GM19023 (cell line): ENCODE results near the gene ZXDC.

ENCODE experiments used
- ATAC-seq: cut with Tn5 transposase; IDR thresholded peaks from one replicate; pipeline ENCODE4 v1.9.1; 2021; ENCODE audit warnings: mild to moderate bottlenecking, moderate library complexity; ENCODE audit not compliant: unreplicated experiment

Gene ZXDC, protein sequence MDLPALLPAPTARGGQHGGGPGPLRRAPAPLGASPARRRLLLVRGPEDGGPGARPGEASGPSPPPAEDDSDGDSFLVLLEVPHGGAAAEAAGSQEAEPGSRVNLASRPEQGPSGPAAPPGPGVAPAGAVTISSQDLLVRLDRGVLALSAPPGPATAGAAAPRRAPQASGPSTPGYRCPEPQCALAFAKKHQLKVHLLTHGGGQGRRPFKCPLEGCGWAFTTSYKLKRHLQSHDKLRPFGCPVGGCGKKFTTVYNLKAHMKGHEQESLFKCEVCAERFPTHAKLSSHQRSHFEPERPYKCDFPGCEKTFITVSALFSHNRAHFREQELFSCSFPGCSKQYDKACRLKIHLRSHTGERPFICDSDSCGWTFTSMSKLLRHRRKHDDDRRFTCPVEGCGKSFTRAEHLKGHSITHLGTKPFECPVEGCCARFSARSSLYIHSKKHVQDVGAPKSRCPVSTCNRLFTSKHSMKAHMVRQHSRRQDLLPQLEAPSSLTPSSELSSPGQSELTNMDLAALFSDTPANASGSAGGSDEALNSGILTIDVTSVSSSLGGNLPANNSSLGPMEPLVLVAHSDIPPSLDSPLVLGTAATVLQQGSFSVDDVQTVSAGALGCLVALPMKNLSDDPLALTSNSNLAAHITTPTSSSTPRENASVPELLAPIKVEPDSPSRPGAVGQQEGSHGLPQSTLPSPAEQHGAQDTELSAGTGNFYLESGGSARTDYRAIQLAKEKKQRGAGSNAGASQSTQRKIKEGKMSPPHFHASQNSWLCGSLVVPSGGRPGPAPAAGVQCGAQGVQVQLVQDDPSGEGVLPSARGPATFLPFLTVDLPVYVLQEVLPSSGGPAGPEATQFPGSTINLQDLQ

GRCh38 chr3:126475413-126476114 lies at the start of gene ZXDC:
Gene ZXDC (minus strand): TSS chr3:126475891. CDS start chr3:126475865, 26 bp downstream.
- ATAC-seq: peak; percentile 87

- no peak for ATAC-seq
These were observed 49.6 kb upstream of the ZXDC start for GRCh38 chr3:126525091-126525852.

DNA sequence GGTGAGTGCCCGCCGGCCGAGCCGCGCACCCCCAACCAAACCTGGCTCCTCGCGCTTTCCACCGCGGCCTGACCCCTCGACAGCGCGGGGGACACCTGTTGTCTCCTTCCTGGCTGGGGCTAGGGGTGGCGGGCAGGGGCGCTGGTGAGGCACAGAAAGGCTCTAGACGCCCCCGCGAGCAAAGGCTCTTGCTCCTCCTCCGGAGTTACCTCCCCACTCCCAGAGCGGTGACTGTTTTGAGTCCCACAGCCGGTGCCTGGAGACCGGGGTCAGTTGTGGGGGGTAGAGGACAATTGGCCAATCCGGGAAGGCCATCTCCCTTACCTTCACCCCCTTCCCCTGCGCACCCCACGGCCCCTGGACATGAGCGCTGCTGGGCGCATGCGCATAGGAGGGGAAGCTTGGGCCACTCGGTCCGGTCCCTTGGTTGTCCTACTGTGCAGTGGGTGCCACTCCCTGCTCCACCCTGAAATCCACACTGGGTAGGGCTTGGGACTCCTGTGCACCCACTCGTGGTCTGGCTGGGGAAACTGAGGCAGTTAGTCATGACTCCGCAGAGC lies 48.8 kb upstream of the ZXDC start:
- ATAC-seq: no peak

DNA sequence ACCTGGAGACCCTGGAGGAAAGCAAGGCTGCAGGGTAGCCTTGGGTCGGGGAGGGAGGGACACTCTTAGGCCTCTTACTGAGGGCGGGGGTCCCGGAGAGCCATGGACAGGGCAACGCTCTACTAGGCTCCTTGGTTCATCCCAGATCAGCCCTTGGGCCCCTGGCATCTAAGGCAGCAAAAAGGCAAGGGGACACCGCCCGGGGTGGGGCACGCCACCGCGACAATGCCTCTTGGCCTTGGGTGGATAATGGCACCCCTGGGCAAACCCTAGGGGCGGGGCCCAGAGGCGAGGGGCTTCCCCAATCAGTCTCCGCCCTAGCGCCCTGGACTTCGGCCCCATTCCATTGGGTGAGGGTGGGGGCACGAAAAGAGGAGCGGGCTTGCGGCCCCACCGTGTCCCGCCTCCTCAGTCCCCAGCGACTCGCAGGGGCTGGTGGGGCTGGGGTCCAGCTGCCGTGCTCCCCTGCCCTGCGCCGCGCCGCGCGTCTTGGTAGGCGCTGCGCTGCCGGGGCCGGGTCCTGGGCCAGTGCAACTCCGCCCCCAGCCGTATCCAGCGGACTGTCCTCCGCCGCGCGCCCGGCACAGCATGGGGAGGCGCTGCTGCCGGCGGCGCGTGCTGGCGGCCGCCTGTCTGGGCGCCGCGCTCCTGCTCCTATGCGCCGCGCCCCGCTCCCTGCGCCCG lies 48.2 kb upstream of the ZXDC start, which contains the start of gene CHST13:
CHST13 (plus strand) TSS at position 411 of the 684 bp plus-strand sequence; CDS start at position 589, 178 bp downstream.
- ATAC-seq: no peak

DNA sequence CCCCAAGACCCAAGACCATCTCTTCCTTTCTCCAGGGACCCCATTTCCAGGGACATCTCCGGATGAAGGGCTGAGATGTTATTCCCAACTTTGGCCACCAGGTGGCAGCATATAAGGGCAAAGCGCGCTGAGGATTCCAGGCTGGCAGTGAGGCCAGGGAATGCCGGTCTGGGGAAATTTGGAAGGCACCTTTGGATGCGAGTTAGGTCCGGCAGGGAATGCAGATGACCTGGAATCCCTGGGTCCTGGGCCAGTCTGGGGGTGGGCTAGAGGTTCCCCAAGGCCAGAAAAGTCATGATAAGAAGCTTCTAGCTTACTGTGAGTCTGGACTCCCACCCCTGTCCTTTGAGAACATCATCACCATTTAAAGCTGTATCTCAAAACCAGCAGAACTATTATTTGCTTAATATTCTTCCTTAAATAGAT lies 46.7 kb upstream of the ZXDC start:
- ATAC-seq: no peak

- no peak for ATAC-seq
These were observed 45.6 kb upstream of the ZXDC start for GRCh38 chr3:126521122-126521891.

GRCh38 chr3:126519506-126520455 lies 44.1 kb upstream of the ZXDC start:
- no peak for ATAC-seq

DNA sequence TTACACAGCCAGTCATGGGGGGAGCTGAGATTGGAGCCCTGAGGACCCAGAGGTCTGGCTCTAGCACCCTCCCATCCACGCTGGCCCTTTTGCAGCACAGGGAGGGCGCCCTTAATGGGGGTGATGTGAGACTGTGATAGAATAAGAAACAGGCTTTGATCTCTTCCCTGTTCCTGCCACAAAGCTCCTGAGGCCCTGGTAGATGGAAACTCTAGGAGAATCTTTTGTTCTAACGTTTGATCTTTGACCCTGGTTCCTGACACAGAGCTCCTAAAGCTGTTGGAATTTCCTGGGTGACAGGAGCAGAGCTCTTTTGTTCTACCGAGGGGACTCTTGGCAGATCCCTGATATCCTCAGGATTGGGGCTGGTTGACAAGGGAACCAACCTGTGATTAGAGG lies 43.1 kb upstream of the ZXDC start:
- no peak for ATAC-seq

DNA sequence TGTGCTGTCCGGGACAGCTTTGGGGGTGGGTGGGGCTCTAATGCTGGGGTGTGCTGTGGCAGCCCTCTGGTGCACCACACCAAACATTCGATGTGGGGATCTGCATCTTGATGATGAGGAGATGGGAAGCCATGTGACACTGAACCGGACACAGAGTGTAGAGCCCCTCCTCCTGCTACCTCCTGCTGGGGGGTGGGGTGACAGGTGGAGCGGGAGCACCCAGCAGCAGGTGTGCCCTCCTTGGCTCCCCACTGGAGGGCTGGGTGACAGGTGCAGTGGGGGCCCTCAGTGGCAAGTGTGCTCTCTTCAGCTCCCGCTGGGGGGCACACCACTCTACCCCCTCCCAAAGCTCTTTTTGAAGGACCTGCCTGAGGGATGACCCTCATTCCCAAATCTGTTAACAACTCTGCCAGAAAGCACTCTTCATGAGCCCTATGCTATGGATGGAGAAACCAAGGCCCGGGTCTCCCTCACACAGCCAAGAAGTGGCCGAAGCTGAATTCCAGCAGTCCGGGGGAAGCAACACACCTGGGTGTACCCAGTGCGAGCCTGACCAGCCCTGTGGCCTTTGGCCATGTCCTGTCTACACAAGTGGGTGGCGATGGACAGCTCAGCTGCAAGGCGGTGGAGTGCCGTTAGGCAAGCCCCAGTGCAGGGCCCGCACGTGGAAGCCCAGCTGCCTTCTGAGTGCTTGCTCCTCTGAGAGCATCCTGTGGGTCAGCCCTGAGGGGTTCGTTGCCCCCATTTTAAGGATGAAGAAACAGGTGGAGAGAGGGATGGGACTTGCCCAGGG lies 42.5 kb upstream of the ZXDC start:
- ATAC-seq: no peak

DNA sequence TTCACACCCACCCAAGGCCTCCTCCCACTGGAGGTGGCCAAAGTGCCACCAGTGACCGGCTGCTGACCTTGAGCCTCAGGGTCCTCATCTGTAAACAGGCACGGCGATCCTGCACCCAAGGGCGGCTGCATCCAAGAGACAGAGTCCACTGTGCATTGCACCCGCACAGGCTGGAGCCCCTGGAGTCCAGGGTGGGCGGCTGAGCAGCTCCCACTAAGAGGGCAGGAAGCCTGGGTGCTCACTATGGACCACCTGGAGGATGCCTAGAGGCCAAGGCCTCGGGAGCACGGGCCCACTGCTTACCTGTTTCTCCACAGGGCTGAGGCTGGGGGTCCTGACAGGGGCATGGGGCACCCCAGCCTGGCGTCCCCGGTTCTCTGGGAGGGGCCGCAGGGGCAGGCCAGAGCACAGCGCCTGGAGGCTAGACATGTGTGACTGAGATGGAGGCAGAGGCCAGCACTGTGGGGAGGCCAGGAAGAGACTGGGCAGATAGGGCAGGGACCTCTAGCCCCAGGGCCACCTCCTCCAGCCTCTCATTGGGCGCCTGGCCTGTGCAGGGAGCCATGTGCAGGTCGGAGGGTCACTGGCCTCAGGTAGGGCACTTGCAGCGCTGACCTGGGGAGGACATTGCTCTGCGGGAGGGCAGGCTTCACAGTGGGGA lies 41.7 kb upstream of the ZXDC start, which contains the start of gene UROC1:
UROC1 (minus strand) TSS at position 483 of the 661 bp plus-strand sequence; CDS start at position 429, 54 bp downstream.
- ATAC-seq: no peak

- ATAC-seq: no peak
These were observed 41.2 kb upstream of the ZXDC start for GRCh38 chr3:126516936-126517290.

GRCh38 chr3:126516152-126516935 lies 40.7 kb upstream of the ZXDC start:
- ATAC-seq: no peak

GRCh38 chr3:126515066-126515706 lies 39.5 kb upstream of the ZXDC start:
- no peak for ATAC-seq

DNA sequence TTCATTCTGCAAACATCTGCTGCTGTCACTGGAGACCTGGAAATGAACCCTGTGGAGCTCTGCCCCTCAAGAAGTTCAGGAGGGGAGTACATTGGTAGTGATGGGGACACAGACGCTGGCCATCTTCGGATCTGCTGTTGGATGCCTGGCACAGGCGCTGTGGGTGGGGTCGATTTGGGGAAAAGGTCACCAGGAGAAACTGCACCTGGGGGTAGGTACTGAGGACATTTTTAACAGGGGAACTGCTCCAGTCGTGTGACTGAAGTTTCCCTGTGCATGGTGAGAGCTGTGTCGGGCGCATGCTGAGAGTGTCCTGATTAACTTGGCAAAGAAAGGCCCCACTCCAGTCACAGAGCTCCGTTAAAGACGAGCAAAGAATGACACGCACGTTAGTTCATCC lies 38.5 kb upstream of the ZXDC start:
- ATAC-seq: no peak
